Activated T-helper 9 cell treated with anti-CD3 and anti-CD28 coated beads, Interleukin-2, amount 50 U/mL, for 16 hours (primary cell): Measurements from ENCODE around the gene ISM1.

Experiments used
- DNase-seq: peaks from one replicate; pipeline ENCODE4 v3.0.0-alpha.2; 2020; ENCODE audit warnings: low read depth

ISM1 gene

DNA sequence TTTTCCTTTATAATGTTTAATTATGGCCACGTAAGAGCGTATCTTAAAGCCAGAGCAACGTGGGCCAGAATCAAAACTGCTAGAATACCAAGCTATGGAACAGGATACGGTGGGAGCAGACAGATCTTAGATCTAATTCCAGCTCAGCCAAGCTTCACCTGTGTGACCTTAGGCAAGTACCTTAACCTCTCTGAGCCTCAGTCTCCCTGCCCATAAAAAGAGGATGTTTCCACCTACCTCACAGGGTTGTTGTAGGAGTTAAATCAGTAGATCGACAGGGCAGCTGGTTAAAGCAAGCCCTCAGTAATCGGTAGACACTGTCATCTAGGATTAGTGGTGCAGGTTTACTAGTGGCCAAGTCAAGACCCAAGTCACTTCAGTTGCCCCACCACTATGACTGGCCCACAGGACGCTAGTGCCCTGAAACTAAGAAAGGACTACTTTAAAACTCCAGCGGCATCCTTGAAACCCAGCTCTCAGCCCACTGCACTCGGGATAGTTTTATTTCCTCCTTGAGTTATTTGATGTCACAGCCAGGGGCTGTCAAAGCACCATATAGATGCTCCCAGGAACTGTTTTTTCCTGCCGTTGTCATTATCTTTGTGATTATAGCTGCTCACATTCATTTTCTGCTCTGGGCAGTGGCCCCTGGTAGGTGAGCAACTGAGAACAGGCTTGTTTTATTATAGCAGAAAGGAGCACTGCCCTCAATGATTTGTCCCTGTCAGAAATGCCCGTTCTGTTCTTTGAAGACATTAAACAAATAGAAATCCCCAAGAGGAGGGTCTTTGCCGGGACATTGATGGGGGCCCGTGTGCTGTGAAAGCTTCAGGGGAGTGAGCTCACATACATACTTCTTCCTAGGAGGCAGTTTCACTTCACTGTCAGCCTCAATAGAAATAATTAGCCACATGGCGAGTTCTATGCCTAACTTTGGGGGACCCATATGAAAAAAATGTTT lies 63.1 kb downstream of the ISM1 start:
- no peak for DNase-seq

GRCh38 chr20:13284830-13285229 lies 63.8 kb downstream of the ISM1 start:
- DNase-seq: no peak

GRCh38 chr20:13285408-13285807 lies 64.3 kb downstream of the ISM1 start:
- no peak for DNase-seq

DNA sequence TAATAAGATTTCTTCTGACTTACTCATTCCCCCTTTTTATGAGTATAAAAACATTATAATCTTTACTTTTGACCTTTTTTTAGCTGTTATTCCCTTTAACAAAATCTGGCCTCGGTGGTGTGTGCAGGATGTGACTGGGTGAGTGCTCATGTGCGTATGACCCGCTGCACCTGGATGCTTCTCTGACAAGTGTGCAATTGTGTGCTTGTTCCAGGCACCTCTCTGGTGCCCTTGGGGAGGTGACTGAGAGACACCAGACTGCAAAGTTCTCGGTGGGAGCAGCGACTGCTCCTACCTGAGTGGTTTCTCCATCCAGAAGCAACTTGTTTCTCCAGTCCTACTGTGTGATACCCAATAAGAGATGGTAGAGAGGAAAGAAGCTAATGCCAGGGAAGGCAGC lies 65.0 kb downstream of the ISM1 start:
- DNase-seq: no peak

DNA sequence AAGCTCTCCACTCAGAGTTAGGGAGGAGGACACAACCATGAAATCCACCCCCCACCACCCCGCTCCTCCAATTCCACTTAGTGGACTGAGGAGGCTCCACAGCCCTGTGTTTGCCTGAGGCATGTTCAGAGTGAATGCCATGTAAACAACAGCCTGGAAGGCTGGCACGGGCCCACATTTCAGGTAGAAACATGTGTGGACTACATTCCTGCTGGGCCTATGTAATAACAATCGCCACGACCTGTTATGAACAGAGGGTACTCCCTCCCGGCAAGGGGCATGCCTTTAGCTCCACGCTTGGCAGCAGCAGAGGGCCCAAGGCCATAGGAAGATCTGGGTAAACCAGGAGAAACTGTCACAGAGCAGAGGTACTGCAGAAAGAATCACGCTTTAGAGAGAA lies 65.5 kb downstream of the ISM1 start:
- DNase-seq: no peak

GRCh38 chr20:13288357-13288756 lies 67.3 kb downstream of the ISM1 start:
- DNase-seq: no peak

GRCh38 chr20:13289031-13289430 lies 68.0 kb downstream of the ISM1 start:
- DNase-seq: no peak

GRCh38 chr20:13290724-13291123 lies 69.7 kb downstream of the ISM1 start:
- no peak for DNase-seq

- DNase-seq: no peak
These were observed 70.1 kb downstream of the ISM1 start for GRCh38 chr20:13291157-13291556.

DNA sequence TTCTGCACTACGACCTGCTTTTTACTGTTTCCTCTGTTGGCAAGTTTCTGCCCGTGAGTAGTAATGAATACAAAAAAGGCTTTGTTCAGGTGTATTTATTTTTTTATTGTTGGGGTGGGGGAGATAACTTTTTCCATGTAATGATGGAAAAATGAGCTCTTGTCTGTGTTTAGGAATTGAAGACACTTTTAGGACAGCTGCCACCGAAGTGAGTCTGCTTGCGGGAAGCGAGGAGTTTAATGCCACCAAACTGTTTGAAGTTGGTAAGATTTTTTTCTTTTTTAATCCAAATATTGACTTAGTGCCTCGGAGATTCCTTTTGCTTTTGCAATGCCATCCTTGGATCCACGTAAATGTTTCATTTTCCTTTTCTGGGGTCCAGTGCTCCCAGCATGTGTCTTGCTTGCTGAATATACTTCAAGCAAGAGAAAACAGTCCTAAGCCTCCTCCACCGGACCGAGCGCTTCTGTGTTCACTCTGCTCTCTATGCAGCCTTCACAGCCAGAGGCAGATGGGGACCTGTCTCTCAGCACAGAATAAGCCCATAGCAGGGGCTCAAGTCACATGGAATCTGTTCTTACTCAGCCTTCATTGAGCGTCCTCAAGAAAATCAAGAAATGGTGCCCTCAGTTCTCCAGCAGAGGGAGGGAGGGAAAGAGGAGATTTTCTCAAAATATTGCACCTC lies 71.3 kb downstream of the ISM1 start:
- DNase-seq: no peak

- no peak for DNase-seq
These were observed 73.4 kb downstream of the ISM1 start for GRCh38 chr20:13294522-13294921.

DNA sequence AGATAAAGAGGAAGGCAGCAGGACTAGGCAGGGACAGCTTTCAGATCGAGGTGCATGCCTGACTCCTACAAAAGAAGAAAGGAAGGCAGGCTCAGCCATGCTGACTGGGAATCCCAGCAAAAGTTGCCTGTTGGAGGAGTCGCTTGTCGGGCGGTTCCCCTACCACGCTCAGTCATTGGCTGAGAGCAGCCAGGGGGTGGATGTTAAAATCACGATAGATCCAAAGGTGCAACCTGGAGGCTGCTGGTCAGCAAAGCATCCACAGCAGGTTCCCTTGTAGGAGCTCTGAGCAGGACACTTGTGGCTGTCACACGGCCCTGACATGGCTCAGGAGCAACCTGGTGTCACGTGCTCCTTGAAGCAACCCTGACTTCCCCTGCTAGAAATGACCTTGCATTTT lies 74.6 kb downstream of the ISM1 start:
- DNase-seq: no peak

DNA sequence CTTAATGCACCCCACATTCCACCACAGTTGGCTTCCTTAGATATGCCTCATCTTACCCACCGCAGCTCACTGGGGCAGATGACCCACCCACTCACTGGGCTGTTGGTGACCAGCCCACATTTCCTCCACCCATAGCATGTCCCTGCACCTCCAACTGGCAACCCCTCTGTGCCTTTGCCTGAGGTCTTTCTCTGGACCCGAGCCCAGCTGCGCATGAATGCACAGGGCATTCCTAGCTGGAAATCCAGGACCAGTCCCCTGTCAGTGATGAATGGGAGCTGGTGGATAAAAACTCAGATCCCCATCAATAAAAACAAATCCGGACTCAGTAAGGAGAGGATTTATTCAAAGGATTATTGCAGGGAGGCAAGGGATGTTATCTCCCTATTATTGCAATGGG lies 75.0 kb downstream of the ISM1 start:
- no peak for DNase-seq

GRCh38 chr20:13297147-13297899 lies 76.2 kb downstream of the ISM1 start:
- DNase-seq: no peak

DNA sequence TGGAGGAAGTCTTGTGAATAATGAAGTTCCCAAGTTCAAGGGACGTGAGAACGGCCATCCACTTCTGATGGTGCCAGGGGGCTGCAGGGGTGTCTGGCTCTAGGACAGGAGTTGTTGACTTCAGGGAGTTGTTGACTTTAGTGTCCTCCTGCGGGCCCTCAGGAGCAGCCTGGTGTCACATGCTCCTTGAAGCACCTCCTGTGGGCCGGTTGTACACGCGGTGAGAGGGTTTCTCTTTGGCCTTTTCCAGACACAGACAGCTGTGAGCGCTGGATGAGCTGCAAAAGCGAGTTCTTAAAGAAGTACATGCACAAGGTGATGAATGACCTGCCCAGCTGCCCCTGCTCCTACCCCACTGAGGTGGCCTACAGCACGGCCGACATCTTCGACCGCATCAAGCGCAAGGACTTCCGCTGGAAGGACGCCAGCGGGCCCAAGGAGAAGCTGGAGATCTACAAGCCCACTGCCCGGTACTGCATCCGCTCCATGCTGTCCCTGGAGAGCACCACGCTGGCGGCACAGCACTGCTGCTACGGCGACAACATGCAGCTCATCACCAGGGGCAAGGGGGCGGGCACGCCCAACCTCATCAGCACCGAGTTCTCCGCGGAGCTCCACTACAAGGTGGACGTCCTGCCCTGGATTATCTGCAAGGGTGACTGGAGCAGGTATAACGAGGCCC lies 77.8 kb downstream of the ISM1 start:
- DNase-seq: no peak

DNA sequence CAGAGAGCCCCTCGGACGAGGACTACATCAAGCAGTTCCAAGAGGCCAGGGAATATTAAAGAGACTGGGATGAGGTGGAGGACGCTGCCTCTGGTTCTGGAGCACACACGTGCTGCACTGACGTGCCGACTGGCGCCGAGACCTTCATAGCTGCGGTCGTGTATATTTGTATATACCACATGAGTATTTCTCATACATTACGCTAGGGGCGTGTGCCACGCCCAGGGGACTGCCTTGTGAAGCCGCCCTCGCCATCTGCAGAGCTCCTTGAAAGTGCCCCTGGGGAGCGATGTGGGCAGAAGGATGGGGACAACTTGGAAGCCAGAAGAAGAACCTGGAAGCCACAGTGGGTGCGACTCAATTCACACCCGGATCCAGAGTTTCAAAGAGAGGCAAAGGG lies 78.3 kb downstream of the ISM1 start:
- no peak for DNase-seq

GRCh38 chr20:13301596-13301995 lies 80.5 kb downstream of the ISM1 start:
- no peak for DNase-seq

- DNase-seq: no peak
These were observed 81.8 kb downstream of the ISM1 start for GRCh38 chr20:13302647-13303450.

GRCh38 chr20:13305284-13305683 lies 84.2 kb downstream of the ISM1 start:
- DNase-seq: no peak

DNA sequence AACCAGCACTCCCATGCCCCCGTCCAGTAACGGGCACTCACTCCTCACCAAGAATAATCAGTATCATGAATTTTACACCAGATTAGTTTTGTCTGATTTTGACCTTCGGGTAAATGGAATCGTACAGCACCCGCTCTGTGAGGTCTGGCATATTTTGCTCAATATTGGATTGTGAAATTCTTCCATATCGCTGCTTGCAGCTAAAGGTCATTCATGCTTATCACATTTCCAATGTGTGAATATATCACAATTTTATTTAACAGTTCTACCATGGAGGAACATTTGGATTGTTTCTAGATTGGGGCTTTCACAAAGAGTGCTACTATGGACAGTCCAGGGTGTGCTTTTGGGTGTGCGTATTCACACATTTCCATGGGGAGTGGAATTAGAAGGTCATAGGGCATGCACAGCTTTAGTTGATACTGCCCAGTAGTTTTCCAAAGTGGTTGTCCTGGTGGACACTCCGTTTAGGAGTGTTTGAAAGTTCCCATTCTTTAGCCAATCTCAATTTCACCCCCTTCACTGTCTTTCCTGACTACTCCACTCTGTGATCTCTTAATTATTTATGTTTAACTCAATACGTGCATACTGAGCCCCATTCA lies 86.6 kb downstream of the ISM1 start:
- DNase-seq: no peak

- DNase-seq: no peak
These were observed 91.2 kb downstream of the ISM1 start for GRCh38 chr20:13312300-13312699.
